HG03060 (cell line): ENCODE data around the gene LYSMD3.

Experiments
- ATAC-seq: cut with Tn5 transposase; IDR thresholded peaks from one replicate; pipeline ENCODE4 v1.9.1; 2021; ENCODE audit warnings: low read depth, moderate number of reproducible peaks; ENCODE audit not compliant: unreplicated experiment

LYSMD3 gene

GRCh38 chr5:90483206-90483605, 46.2 kb downstream of the LYSMD3 start:
- ATAC-seq: no peak

- no peak for ATAC-seq
These were observed 48.7 kb downstream of the LYSMD3 start for GRCh38 chr5:90480699-90481098.

- no peak for ATAC-seq
These were observed 49.6 kb downstream of the LYSMD3 start for GRCh38 chr5:90479611-90480385.

- ATAC-seq: no peak
These were observed 51.7 kb downstream of the LYSMD3 start for GRCh38 chr5:90477621-90478215.

GRCh38 chr5:90477073-90477472, 52.3 kb downstream of the LYSMD3 start:
- ATAC-seq: no peak

- ATAC-seq: no peak
These were observed 53.0 kb downstream of the LYSMD3 start for GRCh38 chr5:90476391-90476790.

- ATAC-seq: no peak
These were observed 53.9 kb downstream of the LYSMD3 start for GRCh38 chr5:90475436-90475980.

GRCh38 chr5:90474235-90475107, 54.9 kb downstream of the LYSMD3 start, which contains the start of the genes MBLAC2 and POLR3G:
Gene MBLAC2, minus strand, starts transcription at chr5:90474771. Its CDS starts 479 bp downstream, at chr5:90474292.
Gene POLR3G, plus strand, starts transcription at chr5:90474864. Its CDS starts 10,704 bp downstream, at chr5:90485568.
- peak; percentile 72 for ATAC-seq

- peak; percentile 8 for ATAC-seq
These were observed 55.8 kb downstream of the LYSMD3 start for GRCh38 chr5:90473396-90474234.

GRCh38 chr5:90472783-90473395, 56.5 kb downstream of the LYSMD3 start:
- ATAC-seq: no peak
